HG03575 (cell line): ENCODE measurements around the gene TATDN3.
"Not testable (repeated sequence)": the region's sequence is repeated elsewhere in the genome, so short reads cannot be mapped to it uniquely, and the experiment has no call there.

Experiments
- ATAC-seq: cut with Tn5 transposase; IDR thresholded peaks from one replicate; pipeline ENCODE4 v1.9.1; 2021; ENCODE audit not compliant: unreplicated experiment, insufficient number of reproducible peaks, low FRiP score; ENCODE audit errors: extremely low read depth

Gene TATDN3

GRCh38 chr1:212822956-212823355 is 31.3 kb downstream of the TATDN3 start:
- ATAC-seq, result no peak

- no peak for ATAC-seq
Observed at GRCh38 chr1:212824201-212824600, 32.5 kb downstream of the TATDN3 start.

DNA sequence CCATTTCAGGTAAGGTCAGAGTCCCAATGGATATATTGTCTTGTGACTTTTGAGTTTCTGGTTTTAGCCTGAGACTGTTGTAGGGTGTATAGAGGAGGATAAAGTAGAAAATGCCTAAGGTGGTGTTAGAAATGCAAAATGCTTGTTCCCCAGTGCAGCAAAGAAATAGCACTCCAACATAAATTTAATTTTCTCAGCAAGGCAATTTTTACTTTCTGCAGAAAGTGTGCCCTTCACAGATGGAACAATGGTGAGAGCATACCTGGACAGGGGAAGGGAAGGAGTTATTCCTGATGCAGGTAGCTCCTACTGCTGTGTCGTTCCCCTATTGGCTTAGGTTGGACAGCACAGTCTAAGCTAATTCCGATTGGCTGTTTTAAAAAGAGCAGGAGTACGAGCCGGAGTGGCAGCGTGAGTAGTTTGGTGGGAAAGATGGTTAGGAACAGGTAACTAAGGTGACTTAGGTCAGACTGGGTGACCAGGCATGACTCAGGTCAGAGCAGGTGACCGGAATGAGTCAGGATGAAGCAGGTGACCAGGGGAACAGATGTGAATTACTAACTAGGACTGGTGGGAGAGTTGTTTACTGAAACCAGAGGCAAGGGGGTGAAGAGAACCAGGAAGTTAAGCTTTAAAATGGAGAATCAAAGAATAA is 34.2 kb downstream of the TATDN3 start:
- ATAC-seq, result no peak

- ATAC-seq, result no peak
Observed at GRCh38 chr1:212827171-212827776, 35.6 kb downstream of the TATDN3 start.

DNA sequence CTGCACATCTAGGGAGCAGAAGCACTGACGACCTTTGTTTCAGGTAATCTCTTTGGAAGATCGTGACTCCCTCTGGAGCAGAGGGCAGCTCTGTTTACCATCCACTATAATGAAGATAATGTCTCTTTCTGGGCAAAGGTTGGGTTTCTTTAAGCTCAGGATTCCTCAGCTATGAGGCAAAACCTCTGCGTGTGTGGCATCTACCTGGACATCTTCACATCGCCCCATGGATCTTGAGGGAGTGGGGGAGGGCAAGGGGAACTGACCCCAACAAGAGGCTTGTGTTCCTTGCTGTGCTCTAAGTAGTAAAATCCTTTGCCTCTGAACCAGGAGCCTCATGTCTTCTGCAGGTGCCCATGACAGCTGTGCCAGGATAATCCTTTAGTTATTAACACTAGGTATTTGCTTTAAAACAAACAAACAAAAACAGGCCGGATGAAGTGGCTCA is 36.2 kb downstream of the TATDN3 start:
- no peak for ATAC-seq

- no peak for ATAC-seq
Observed at GRCh38 chr1:212828395-212828794, 36.7 kb downstream of the TATDN3 start.

GRCh38 chr1:212833211-212834207 is 41.8 kb downstream of the TATDN3 start:
- peak; percentile 52 for ATAC-seq

- no peak for ATAC-seq
Observed at GRCh38 chr1:212838145-212838544, 46.5 kb downstream of the TATDN3 start.

DNA sequence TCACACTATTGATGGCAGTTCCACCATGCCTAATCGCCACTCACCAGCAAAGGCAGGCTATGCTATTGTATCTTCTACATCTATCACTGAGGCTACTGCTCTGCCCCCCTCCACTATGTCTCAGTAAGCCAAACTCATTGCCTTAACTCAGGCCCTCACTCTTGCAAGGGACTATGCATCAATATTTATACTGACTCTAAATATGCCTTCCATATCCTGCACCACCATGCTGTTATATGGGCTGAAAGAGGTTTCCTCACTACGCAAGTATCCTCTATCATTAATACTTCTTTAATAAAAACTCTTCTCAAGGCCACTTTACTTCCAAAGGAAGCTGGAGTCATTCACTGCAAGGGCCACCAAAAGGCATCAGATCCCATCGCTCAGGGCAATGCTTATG is 52.8 kb downstream of the TATDN3 start:
- not testable (repeated sequence) for ATAC-seq

DNA sequence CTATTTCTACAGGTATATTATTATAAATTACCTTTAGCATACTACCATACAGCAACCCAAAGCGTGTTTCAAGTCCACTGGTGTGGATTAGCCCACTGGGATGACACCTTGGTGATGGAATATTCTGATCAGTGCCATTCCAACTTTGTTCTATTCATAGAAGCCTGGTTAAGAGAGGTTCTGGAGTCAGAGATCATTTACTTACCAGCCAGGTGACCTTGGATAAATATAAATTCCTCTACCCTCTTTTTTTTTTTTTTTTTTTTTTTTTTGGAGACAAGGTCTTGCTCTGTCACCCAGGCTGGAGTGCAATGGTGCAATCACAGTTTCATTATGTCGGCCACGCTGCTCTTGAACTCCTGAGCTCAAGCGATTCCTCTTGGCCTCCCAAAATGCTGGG is 55.9 kb downstream of the TATDN3 start, which contains the start of gene SPATA45:
SPATA45 (minus strand) TSS at position 101 of the 400 bp plus-strand sequence. CDS start 11,500 bp downstream, outside the sequence.
- ATAC-seq, result no peak

GRCh38 chr1:212852105-212852688 is 60.5 kb downstream of the TATDN3 start:
- ATAC-seq, result no peak

DNA sequence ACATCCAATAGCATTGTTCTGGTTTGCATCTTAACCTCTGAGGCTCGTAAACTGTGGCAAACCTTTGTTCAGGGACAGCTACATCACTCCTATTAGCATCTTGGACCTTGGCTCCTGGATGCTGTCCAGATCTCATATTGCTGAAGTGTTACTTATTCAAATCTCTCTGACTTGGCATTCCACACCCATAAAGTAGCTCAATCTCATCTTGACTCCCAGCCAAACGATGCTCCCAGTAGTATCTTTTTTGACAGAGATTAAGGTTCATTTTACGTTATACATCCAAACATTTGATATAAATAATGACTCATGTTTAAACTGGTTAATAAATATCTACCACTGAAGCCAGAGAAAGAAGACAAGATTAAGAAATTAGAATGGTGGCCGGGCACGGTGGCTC is 62.0 kb downstream of the TATDN3 start:
- no peak for ATAC-seq

GRCh38 chr1:212856755-212857154 is 65.1 kb downstream of the TATDN3 start:
- ATAC-seq, result no peak

GRCh38 chr1:212857992-212858460 is 66.3 kb downstream of the TATDN3 start, which contains the start of gene FLVCR1:
TSS of gene FLVCR1 (plus strand) at chr1:212858275. CDS start at chr1:212858453, 178 bp downstream.
- peak; percentile 66 for ATAC-seq

GRCh38 chr1:212858461-212859265 is 67.0 kb downstream of the TATDN3 start:
- no peak for ATAC-seq

DNA sequence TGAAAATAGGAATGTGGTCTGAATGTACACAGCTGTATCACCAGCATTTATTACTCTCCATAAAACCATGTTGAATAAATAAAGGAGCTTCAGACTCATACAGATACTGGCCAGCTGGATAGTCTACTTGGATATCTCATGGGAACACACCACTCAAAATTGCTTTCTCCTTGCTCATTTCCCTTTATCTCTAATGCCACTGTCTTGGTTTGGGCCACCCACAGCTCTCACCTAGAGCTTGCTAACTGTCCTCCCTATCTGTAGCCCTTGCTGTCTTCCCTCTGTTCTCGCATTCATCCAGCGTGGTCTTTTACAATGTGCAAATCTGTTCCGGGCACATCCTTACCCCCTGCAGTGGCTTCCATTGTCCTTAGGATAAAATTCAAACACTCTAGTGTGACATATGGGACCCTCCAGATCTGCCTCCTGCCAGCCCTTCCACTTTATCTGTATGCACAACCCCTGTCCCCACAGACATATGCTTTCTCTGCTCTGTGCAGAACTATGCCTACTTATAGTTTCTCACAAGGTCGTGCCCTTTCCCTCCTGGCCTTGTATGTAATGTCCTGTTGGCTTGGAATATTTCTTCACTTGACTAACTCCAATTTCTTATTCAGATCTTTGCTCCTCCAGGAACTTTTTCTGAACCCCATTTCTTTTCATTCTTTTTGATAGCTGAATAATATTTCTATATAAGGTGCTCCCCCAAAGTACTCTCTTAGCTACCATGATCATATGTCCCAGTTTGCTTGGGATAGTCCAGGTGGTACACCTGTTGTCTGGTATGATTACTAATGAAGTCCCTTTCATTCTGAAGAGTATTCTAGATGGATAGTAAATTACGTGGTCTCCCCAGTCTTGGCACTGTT is 69.3 kb downstream of the TATDN3 start:
- ATAC-seq, result no peak

DNA sequence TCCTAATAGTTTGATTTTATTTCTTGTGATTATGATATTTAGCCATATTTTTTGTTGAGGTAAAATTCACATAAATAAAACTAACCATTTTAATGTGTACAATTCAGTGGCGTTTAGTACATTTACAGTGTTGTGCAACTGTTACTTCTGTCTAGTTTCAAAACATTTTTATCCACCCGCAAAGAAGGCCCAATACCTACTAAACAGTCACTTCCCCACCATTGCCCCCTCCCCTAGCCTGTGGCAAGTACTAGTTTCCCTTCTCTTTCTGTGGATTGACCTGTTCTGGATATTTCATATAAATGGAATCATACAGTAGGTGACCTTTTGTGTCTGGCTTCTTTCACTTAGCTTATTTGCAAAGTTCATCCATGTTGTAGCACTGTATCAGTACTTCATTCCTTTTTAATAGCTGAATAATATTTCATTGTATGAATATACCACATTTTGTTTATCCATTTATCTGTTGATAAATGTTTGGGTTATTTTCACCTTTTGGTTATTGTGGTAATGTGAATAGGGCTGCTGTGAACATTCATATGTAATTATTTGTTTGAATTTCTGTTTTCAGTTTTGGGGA is 70.5 kb downstream of the TATDN3 start:
- no peak for ATAC-seq
